NCI-H774 (cell line): Measurements from ENCODE around the gene TGM6.

Experiments
- DNase-seq: peaks from one replicate; lab custom pipeline; 2025; lab: John Stamatoyannopoulos, UW

Gene TGM6

GRCh38 chr20:2455771-2456497 is 75.2 kb downstream of the TGM6 start:
- DNase-seq, result no peak

GRCh38 chr20:2458919-2459499 is 78.3 kb downstream of the TGM6 start:
- DNase-seq, result no peak

GRCh38 chr20:2459981-2460751 is 79.5 kb downstream of the TGM6 start:
- no peak for DNase-seq

- DNase-seq, result no peak
Measured at GRCh38 chr20:2460752-2461424, 80.2 kb downstream of the TGM6 start.

- no peak for DNase-seq
Measured at GRCh38 chr20:2462484-2462883, 81.8 kb downstream of the TGM6 start.

GRCh38 chr20:2463616-2464365 is 83.1 kb downstream of the TGM6 start:
- no peak for DNase-seq

- no peak for DNase-seq
Measured at GRCh38 chr20:2465100-2465499, 84.4 kb downstream of the TGM6 start.

GRCh38 chr20:2467412-2467811 is 86.7 kb downstream of the TGM6 start:
- no peak for DNase-seq

- no peak for DNase-seq
Measured at GRCh38 chr20:2468581-2469407, 88.1 kb downstream of the TGM6 start.

GRCh38 chr20:2469991-2470422 is 89.3 kb downstream of the TGM6 start:
- DNase-seq, result peak; percentile 39

GRCh38 chr20:2470423-2471193 is 89.9 kb downstream of the TGM6 start, which contains the start of gene SNRPB:
Gene SNRPB (minus strand): TSS chr20:2470789. CDS start chr20:2470690, 99 bp downstream.
- DNase-seq, result peak; percentile 98

GRCh38 chr20:2473516-2473915 is 92.8 kb downstream of the TGM6 start:
- no peak for DNase-seq

- DNase-seq, result no peak
Measured at GRCh38 chr20:2475850-2476741, 95.4 kb downstream of the TGM6 start.

GRCh38 chr20:2476742-2477615 is 96.3 kb downstream of the TGM6 start:
- no peak for DNase-seq

- DNase-seq, result no peak
Measured at GRCh38 chr20:2480381-2480780, 99.7 kb downstream of the TGM6 start.
